ENCODE results near the gene CCN5.

DNA sequence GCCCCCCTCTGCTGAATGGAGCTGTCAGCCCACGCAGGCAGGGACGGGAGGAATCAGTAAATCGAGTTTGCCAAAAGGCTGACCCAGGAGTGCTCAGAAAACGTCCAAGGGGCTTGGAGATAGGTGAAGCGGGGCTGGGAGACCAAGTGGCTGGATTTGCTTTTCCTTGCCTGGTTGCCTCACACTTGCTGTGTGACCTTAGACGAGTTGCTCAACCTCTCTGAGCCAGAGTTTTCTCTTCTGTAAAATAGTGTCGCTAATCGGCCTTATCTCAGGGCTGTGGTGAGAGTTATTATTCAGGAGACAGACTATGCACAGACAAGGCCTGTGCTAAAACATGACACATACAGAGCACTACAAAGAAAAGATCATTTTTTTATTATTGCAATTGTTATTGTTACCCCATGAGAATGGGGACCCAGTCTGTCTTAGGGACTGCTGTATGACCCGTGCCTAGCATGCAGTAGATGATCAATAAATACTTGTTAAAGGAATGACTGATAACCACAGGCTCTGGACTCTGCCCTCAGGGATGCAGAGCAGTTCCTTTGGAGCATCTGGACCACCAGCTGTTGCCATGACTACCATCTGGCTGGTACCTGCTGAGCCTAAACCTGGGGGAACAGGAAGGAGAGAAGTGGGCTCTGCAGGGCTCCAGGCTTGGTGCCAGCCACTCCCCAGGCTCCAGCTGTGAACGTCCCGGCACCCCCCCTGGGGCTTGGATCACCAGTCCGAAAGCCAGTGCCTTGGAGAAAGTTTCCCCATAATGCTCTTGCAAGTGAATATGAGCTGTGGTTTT is 31.4 kb downstream of the CCN5 start:
- TF ChIP-seq EZH2 (IDR thresholded peaks at IDR 0.05; ENCODE audit: insufficient read depth, poor library complexity, severe bottlenecking) (no peak), EZH2phosphoT487 (IDR thresholded peaks at IDR 0.05; ENCODE audit: insufficient read depth, low read depth) (no peak)
